ENCODE results near the gene TSEN15.

The TSEN15 gene

DNA sequence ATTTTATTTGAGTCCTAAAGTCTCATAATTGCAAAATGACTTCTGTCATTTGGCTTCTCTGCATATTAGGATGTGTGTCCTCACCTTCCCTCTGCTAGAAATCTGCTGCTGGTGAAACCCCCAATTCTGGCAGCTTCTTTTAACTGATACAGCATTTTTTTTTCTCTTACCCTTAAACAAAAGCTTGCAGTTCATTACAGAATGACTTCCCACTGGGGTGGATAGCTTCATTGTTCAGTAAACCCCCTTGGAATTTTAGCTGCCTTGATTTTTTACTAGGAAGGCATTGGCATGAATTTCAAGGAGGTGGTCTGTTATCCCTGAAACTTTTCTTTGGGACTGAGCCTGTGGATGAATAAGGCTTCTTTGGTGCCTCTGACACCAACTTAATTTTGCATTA, 16.8 kb downstream of the TSEN15 start:
- no peak for ATAC-seq
- TF ChIP-seq BACH2 (CRISPR knock-in tag; IDR thresholded peaks at IDR 0.05; ENCODE audit: borderline replicate concordance) (no peak), GLIS3 (CRISPR knock-in tag; IDR thresholded peaks at IDR 0.05) (no peak), ARNTL (CRISPR knock-in tag; IDR thresholded peaks at IDR 0.05; ENCODE audit: borderline replicate concordance, low read depth) (no peak), ZNF8 (CRISPR knock-in tag; IDR thresholded peaks at IDR 0.05) (no peak), TCF4 (CRISPR knock-in tag; IDR thresholded peaks at IDR 0.05; ENCODE audit: borderline replicate concordance) (no peak), ESRRG (CRISPR knock-in tag; IDR thresholded peaks at IDR 0.05) (no peak), CSDC2 (CRISPR knock-in tag; IDR thresholded peaks at IDR 0.05) (no peak), ZC3H10 (CRISPR knock-in tag; IDR thresholded peaks at IDR 0.05) (no peak), ZFP30 (CRISPR knock-in tag; IDR thresholded peaks at IDR 0.05) (no peak), ZFP3 (CRISPR knock-in tag; IDR thresholded peaks at IDR 0.05) (no peak)
- TF ChIP-seq, protein P1, sequence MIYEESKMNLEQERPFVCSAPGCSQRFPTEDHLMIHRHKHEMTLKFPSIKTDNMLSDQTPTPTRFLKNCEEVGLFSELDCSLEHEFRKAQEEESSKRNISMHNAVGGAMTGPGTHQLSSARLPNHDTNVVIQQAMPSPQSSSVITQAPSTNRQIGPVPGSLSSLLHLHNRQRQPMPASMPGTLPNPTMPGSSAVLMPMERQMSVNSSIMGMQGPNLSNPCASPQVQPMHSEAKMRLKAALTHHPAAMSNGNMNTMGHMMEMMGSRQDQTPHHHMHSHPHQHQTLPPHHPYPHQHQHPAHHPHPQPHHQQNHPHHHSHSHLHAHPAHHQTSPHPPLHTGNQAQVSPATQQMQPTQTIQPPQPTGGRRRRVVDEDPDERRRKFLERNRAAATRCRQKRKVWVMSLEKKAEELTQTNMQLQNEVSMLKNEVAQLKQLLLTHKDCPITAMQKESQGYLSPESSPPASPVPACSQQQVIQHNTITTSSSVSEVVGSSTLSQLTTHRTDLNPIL (CRISPR knock-in tag; IDR thresholded peaks at IDR 0.05; ENCODE audit: low read depth) = no peak
- TF ChIP-seq, protein P2, sequence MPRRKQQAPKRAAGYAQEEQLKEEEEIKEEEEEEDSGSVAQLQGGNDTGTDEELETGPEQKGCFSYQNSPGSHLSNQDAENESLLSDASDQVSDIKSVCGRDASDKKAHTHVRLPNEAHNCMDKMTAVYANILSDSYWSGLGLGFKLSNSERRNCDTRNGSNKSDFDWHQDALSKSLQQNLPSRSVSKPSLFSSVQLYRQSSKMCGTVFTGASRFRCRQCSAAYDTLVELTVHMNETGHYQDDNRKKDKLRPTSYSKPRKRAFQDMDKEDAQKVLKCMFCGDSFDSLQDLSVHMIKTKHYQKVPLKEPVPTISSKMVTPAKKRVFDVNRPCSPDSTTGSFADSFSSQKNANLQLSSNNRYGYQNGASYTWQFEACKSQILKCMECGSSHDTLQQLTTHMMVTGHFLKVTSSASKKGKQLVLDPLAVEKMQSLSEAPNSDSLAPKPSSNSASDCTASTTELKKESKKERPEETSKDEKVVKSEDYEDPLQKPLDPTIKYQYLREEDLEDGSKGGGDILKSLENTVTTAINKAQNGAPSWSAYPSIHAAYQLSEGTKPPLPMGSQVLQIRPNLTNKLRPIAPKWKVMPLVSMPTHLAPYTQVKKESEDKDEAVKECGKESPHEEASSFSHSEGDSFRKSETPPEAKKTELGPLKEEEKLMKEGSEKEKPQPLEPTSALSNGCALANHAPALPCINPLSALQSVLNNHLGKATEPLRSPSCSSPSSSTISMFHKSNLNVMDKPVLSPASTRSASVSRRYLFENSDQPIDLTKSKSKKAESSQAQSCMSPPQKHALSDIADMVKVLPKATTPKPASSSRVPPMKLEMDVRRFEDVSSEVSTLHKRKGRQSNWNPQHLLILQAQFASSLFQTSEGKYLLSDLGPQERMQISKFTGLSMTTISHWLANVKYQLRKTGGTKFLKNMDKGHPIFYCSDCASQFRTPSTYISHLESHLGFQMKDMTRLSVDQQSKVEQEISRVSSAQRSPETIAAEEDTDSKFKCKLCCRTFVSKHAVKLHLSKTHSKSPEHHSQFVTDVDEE (CRISPR knock-in tag; IDR thresholded peaks at IDR 0.05) = no peak
- TF ChIP-seq, protein P3, sequence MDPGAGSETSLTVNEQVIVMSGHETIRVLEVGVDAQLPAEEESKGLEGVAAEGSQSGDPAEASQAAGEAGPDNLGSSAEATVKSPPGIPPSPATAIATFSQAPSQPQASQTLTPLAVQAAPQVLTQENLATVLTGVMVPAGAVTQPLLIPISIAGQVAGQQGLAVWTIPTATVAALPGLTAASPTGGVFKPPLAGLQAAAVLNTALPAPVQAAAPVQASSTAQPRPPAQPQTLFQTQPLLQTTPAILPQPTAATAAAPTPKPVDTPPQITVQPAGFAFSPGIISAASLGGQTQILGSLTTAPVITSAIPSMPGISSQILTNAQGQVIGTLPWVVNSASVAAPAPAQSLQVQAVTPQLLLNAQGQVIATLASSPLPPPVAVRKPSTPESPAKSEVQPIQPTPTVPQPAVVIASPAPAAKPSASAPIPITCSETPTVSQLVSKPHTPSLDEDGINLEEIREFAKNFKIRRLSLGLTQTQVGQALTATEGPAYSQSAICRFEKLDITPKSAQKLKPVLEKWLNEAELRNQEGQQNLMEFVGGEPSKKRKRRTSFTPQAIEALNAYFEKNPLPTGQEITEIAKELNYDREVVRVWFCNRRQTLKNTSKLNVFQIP (CRISPR knock-in tag; IDR thresholded peaks at IDR 0.05; ENCODE audit: borderline replicate concordance, low read depth) = no peak

DNA sequence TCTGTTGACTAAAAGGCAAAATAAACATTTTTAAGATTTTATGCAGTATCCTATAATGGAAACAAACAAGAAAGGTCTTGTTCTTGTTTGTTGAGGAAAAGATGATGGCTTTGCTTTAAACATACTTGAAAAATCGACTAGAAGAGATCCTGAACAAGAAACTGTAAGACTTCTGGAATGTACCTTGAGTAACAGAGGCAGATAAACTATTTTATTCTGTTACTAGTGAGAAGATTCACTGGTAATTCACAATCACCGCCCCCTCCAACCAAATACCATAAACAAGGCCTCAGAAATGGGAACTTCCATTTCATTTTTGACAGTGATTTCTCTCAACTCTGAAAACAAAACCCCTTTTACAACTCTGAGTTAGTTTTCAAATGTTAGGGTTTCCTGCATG, 18.1 kb downstream of the TSEN15 start:
- no peak for TF ChIP-seq OSR1 (CRISPR knock-in tag; IDR thresholded peaks at IDR 0.05)
- TF ChIP-seq GLIS3 (CRISPR knock-in tag; IDR thresholded peaks at IDR 0.05) = no peak
- TF ChIP-seq ESRRG (CRISPR knock-in tag; IDR thresholded peaks at IDR 0.05) = no peak
- TF ChIP-seq, protein P2 (CRISPR knock-in tag; IDR thresholded peaks at IDR 0.05) = no peak
- no peak for TF ChIP-seq TCF4 (CRISPR knock-in tag; IDR thresholded peaks at IDR 0.05; ENCODE audit: borderline replicate concordance)
- TF ChIP-seq ISL1 (CRISPR knock-in tag; IDR thresholded peaks at IDR 0.05) = no peak
- TF ChIP-seq BACH2 (CRISPR knock-in tag; IDR thresholded peaks at IDR 0.05; ENCODE audit: borderline replicate concordance) = no peak
- no peak for ATAC-seq

DNA sequence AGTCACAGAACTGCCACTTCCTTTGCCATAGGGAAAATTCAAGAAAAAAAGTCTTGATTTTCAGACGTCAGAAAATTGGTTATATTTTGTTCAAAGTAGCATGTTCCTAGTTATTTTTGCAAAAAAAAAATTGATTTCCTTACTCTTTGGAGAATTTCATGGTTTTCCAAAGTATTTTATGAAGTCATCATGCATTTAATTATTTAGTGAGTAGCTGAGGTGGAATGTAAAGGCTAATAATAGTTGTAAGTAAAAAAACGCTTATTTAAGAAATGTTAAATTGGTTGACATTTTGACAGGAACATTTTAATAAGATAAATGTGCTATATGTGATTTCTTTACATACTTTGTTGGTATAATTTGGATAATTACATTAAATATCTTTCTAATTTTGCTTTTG, 20.8 kb downstream of the TSEN15 start:
- no peak for TF ChIP-seq ZFP30 (CRISPR knock-in tag; IDR thresholded peaks at IDR 0.05)
- TF ChIP-seq, protein P4, sequence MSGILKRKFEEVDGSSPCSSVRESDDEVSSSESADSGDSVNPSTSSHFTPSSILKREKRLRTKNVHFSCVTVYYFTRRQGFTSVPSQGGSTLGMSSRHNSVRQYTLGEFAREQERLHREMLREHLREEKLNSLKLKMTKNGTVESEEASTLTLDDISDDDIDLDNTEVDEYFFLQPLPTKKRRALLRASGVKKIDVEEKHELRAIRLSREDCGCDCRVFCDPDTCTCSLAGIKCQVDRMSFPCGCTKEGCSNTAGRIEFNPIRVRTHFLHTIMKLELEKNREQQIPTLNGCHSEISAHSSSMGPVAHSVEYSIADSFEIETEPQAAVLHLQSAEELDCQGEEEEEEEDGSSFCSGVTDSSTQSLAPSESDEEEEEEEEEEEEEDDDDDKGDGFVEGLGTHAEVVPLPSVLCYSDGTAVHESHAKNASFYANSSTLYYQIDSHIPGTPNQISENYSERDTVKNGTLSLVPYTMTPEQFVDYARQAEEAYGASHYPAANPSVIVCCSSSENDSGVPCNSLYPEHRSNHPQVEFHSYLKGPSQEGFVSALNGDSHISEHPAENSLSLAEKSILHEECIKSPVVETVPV (CRISPR knock-in tag; IDR thresholded peaks at IDR 0.05) = no peak
- no peak for TF ChIP-seq RARB (CRISPR knock-in tag; IDR thresholded peaks at IDR 0.05)
- TF ChIP-seq BACH2 (CRISPR knock-in tag; IDR thresholded peaks at IDR 0.05; ENCODE audit: borderline replicate concordance) = no peak
- TF ChIP-seq ZFP3 (CRISPR knock-in tag; IDR thresholded peaks at IDR 0.05) = no peak
- TF ChIP-seq ZNF565 (CRISPR knock-in tag; conservative IDR thresholded peaks at IDR 0.05; ENCODE audit: low read depth) = no peak
- no peak; the same call in 2 of the 3 replicates for ATAC-seq

Data from SK-N-SH treated with all-trans-retinoic acid at 6 μM for 48 hours (cell line).